Transverse colon (tissue), 3 donors: ENCODE results near the gene PHYKPL.

Experiments used
- EP300 ChIP-seq: sonication (generic); formaldehyde crosslinking; IDR thresholded peaks from one replicate; pipeline ENCODE4 v1.6.1; 2017; ENCODE audit warnings: antibody characterized with exemption, low read depth
- POLR2A ChIP-seq: fragments of 450-650 bp; IDR thresholded peaks from one replicate; pipeline ENCODE4 v1.6.1; 2016; ENCODE audit warnings: antibody characterized with exemption, mild to moderate bottlenecking, moderate library complexity
- TF ChIP-seq, protein P1 (sequence below), 5 experiments: fragments of 200-600 bp in 3 of 5; fragments of 450-650 bp in 2 of 5; sonication (generic) in 3 of 5; IDR thresholded peaks; 1 replicate in 2 of 5; 2 replicates in 3 of 5; pipeline ENCODE4 v1.5.1; 2016 to 2017; ENCODE audit warnings: antibody characterized with exemption in 5 of 5, inconsistent platforms in 3 of 5, mild to moderate bottlenecking in 2 of 5, moderate library complexity in 1 of 5

GRCh38 chr5:178266581-178266980 lies 34.0 kb upstream of the PHYKPL start:
- TF ChIP-seq, protein P1, sequence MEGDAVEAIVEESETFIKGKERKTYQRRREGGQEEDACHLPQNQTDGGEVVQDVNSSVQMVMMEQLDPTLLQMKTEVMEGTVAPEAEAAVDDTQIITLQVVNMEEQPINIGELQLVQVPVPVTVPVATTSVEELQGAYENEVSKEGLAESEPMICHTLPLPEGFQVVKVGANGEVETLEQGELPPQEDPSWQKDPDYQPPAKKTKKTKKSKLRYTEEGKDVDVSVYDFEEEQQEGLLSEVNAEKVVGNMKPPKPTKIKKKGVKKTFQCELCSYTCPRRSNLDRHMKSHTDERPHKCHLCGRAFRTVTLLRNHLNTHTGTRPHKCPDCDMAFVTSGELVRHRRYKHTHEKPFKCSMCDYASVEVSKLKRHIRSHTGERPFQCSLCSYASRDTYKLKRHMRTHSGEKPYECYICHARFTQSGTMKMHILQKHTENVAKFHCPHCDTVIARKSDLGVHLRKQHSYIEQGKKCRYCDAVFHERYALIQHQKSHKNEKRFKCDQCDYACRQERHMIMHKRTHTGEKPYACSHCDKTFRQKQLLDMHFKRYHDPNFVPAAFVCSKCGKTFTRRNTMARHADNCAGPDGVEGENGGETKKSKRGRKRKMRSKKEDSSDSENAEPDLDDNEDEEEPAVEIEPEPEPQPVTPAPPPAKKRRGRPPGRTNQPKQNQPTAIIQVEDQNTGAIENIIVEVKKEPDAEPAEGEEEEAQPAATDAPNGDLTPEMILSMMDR (IDR thresholded peaks at IDR 0.05), result no peak
- TF ChIP-seq POLR2A (no peak), EP300 (no peak)
